Smooth muscle cell of the coronary artery (primary cell): ENCODE results near the gene MPV17. TPM values are rescaled to one million over a fixed set of nuclear protein-coding genes. Genes with fewer than 3 reads are reported as not detected.

Source experiments
- total RNA-seq: library from RNA; depleted of rRNA; stranded (reverse); fragments of >200 nt; gene quantifications from 2 replicates; pipeline ENCODE4 v1.2.3, GENCODE V29; 2014; ENCODE audit warnings: low replicate concordance

Gene MPV17
- total RNA-seq = 48.7 and 76.6 TPM in 2 replicates

GRCh38 chr2:27322766-27323595, at the start of gene MPV17:
Gene MPV17 (minus strand): TSS chr2:27323097. CDS start chr2:27322517, 580 bp downstream.

GRCh38 chr2:27370026-27370815, 47.3 kb upstream of the MPV17 start, which contains the start of the genes EIF2B4 and SNX17:
Gene EIF2B4 (minus strand): TSS chr2:27370338. CDS start chr2:27370314, 24 bp downstream.
Gene SNX17 (plus strand): TSS chr2:27370616. CDS start chr2:27370744, 128 bp downstream.

GRCh38 chr2:27356382-27357181, 33.7 kb upstream of the MPV17 start, which contains the start of gene GTF3C2:
Gene GTF3C2 (minus strand): TSS chr2:27356764. CDS start chr2:27343554, 13,210 bp downstream.

GRCh38 chr2:27308359-27308881, 14.5 kb downstream of the MPV17 start, which contains the start of gene UCN:
Gene UCN (minus strand): TSS chr2:27308445. CDS start chr2:27307895, 550 bp downstream.

GRCh38 chr2:27281855-27282559, 40.9 kb downstream of the MPV17 start, which contains the start of gene TRIM54:
Gene TRIM54 (plus strand): TSS chr2:27282429. CDS start chr2:27282732, 303 bp downstream.

GRCh38 chr2:27275211-27276150, 47.4 kb downstream of the MPV17 start, which contains the start of gene DNAJC5G:
Gene DNAJC5G (plus strand): TSS chr2:27275433. CDS start chr2:27276729, 1,296 bp downstream.

GRCh38 chr2:27262379-27263286, 60.3 kb downstream of the MPV17 start, which contains the start of gene SLC30A3:
Gene SLC30A3 (minus strand): TSS chr2:27263047. CDS start chr2:27262906, 141 bp downstream.

Other genes starting within 250 kb of the MPV17 start
- 213 and 319 TPM in 2 replicates for gene EMILIN1, start 244.5 kb downstream of the MPV17 start, total RNA-seq
- gene KHK, start 236.3 kb downstream of the MPV17 start, total RNA-seq = 0.53 and 1.9 TPM in 2 replicates
- gene CGREF1, start 204.0 kb downstream of the MPV17 start, total RNA-seq = 4.9 and 15.8 TPM in 2 replicates
- 0.08 TPM in 1 of 2 replicates, not detected in the other for gene ABHD1, start 199.3 kb downstream of the MPV17 start, total RNA-seq
- 55.5 and 206 TPM in 2 replicates for gene PREB, start 188.5 kb downstream of the MPV17 start, total RNA-seq
- gene PRR30, start 183.7 kb downstream of the MPV17 start, total RNA-seq = not detected in 2 replicates
- 0.82 TPM in 1 of 2 replicates, not detected in the other for gene TCF23, start 174.1 kb downstream of the MPV17 start, total RNA-seq
- 183 and 253 TPM in 2 replicates for gene ATRAID, start 111.1 kb downstream of the MPV17 start, total RNA-seq
- 8.3 and 17.7 TPM in 2 replicates for gene SLC5A6, start 110.8 kb downstream of the MPV17 start, total RNA-seq
- 26.1 and 35.8 TPM in 2 replicates for gene CAD, start 105.7 kb downstream of the MPV17 start, total RNA-seq
- gene SLC30A3, start 60.0 kb downstream of the MPV17 start, total RNA-seq = 0.38 TPM in 1 of 2 replicates, not detected in the other
- gene DNAJC5G, start 47.7 kb downstream of the MPV17 start, total RNA-seq = not detected in 2 replicates
- not detected in 2 replicates for gene TRIM54, start 40.7 kb downstream of the MPV17 start, total RNA-seq
- gene UCN, start 14.7 kb downstream of the MPV17 start, total RNA-seq = 0.30 TPM in 1 of 2 replicates, not detected in the other
- gene GTF3C2, start 33.7 kb upstream of the MPV17 start, total RNA-seq = 13.1 and 19.6 TPM in 2 replicates
- 29.5 and 51.1 TPM in 2 replicates for gene EIF2B4, start 47.2 kb upstream of the MPV17 start, total RNA-seq
- gene SNX17, start 47.5 kb upstream of the MPV17 start, total RNA-seq = 100 and 134 TPM in 2 replicates
- 5.4 and 7.9 TPM in 2 replicates for gene ZNF513, start 57.6 kb upstream of the MPV17 start, total RNA-seq
- 93.1 and 102 TPM in 2 replicates for gene PPM1G, start 86.5 kb upstream of the MPV17 start, total RNA-seq
- gene NRBP1, start 105.5 kb upstream of the MPV17 start, total RNA-seq = 106 TPM in 2 replicates
- not detected in 2 replicates for gene KRTCAP3, start 119.3 kb upstream of the MPV17 start, total RNA-seq
- gene IFT172, start 166.6 kb upstream of the MPV17 start, total RNA-seq = 28.8 and 79.4 TPM in 2 replicates
- 15.9 and 31.8 TPM in 2 replicates for gene FNDC4, start 172.1 kb upstream of the MPV17 start, total RNA-seq
- gene GCKR, start 173.7 kb upstream of the MPV17 start, total RNA-seq = 0.12 and 3.5 TPM in 2 replicates